Esophagus muscularis mucosa (tissue), 3 donors: ENCODE results near the gene SERPINB6.

Experiments used
- EP300 ChIP-seq: sonication (generic); formaldehyde crosslinking; IDR thresholded peaks from one replicate; pipeline ENCODE4 v1.6.1; 2017; ENCODE audit warnings: antibody characterized with exemption
- TF ChIP-seq, protein P1 (sequence below), 3 experiments: fragments of 200-600 bp in 2 of 3; fragments of 450-650 bp in 1 of 3; sonication (generic) in 2 of 3; IDR thresholded peaks; one replicate each; pipeline ENCODE4 v1.5.1; 2017 to 2019; ENCODE audit warnings: antibody characterized with exemption in 3 of 3, mild to moderate bottlenecking in 2 of 3, moderate library complexity in 1 of 3

DNA sequence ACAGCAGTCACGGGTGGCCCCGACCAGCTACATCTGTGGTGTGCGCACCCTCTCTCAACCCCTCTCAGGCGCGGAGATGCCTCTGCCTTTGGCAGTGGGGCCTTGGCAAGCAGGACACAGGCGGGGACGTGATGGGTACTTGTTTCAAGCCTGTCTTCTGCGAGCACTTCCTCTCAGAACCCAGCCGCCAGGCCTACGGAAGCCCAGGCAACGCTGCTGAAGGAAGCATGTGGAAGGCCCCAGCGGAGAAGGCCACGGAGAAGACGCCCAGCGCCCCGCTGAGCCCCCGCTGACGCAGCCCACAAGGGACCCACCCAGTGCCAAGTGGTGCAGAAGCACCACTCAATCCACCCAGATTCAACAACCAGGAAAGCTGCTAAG is 13.0 kb downstream of the SERPINB6 start:
- TF ChIP-seq, protein P1, sequence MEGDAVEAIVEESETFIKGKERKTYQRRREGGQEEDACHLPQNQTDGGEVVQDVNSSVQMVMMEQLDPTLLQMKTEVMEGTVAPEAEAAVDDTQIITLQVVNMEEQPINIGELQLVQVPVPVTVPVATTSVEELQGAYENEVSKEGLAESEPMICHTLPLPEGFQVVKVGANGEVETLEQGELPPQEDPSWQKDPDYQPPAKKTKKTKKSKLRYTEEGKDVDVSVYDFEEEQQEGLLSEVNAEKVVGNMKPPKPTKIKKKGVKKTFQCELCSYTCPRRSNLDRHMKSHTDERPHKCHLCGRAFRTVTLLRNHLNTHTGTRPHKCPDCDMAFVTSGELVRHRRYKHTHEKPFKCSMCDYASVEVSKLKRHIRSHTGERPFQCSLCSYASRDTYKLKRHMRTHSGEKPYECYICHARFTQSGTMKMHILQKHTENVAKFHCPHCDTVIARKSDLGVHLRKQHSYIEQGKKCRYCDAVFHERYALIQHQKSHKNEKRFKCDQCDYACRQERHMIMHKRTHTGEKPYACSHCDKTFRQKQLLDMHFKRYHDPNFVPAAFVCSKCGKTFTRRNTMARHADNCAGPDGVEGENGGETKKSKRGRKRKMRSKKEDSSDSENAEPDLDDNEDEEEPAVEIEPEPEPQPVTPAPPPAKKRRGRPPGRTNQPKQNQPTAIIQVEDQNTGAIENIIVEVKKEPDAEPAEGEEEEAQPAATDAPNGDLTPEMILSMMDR (IDR thresholded peaks at IDR 0.05), result no peak
- TF ChIP-seq EP300, result no peak
